GM19324 (cell line): ENCODE results near the gene ANKRD44.

Experiments used
- ATAC-seq: cut with Tn5 transposase; IDR thresholded peaks from one replicate; pipeline ENCODE4 v1.9.1; 2021; ENCODE audit warnings: mild to moderate bottlenecking, moderate library complexity; ENCODE audit not compliant: unreplicated experiment, low FRiP score

ANKRD44 gene

DNA sequence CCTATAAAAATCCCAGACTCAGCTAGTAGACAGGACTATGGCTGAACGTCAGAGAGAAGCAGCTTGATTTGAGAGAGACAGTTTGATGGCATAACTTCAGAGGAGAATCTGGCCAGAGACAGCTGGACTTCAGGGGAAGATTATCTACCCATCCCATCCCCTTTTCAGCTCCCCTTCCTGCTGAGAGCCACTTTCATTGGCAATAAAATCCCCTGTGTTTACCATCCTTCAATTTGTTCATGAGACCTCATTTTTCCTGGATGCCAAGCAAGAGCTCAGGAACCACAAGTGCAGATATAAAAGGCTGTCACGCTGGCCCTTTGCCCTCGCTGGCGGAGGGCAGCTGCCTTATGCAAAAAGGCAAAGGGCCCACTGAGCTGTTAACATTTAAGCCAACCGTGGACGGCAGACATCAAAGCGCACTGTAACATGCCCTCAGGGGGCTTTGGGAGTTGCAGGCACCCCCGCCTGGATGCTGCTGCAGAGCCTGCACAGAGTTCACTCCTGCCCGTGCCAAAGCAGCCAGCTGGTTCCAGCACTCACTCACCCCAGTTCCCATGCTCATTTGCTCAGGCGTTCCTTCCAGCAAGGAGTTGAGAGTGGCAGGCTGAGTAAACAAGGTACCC, 219.7 kb downstream of the ANKRD44 start:
- ATAC-seq: no peak

- no peak for ATAC-seq
These were observed 220.9 kb downstream of the ANKRD44 start for GRCh38 chr2:197089655-197090054.

DNA sequence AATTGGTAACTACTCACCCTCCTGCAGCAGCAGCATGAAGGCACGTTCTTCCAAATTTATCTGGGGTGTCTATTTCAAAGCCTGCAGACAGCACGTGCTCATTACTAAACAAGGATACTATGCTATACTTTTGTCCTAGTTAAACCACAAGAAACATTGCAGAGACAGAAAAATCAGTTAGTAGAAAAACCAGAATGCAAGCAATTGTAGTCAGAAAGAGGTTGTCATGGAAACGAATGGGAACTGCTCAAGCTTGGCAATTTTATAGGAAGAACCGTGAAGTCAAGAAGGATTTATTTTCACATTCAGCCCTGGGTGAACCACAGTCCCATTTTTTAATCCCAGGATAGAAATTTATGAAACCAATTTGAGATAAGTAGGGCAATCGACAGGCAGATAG, 221.9 kb downstream of the ANKRD44 start:
- ATAC-seq: no peak

DNA sequence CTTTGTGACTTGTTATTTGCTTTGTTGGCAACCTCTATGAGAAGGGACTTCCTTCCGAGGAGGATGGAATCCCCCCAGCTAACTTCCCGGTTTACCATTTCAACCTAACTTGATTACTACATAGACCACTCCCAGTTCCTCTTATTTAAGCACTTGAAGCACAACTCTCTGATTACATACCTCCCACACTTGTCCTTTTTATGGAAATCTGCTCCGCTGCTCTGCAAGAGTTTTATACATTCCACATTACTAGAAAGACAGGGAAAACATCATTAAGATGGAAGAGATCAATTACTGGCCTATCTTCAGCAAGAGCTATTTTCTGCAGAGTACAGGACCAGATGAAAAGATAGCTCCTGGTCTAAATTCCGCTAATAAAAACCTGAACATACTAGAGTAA, 224.1 kb downstream of the ANKRD44 start:
- ATAC-seq: no peak

GRCh38 chr2:197085665-197086064, 224.9 kb downstream of the ANKRD44 start:
- no peak for ATAC-seq

GRCh38 chr2:197081294-197081693, 229.3 kb downstream of the ANKRD44 start:
- no peak for ATAC-seq

GRCh38 chr2:197080578-197081216, 229.9 kb downstream of the ANKRD44 start:
- no peak for ATAC-seq

- no peak for ATAC-seq
These were observed 230.6 kb downstream of the ANKRD44 start for GRCh38 chr2:197079832-197080555.

- no peak for ATAC-seq
These were observed 231.2 kb downstream of the ANKRD44 start for GRCh38 chr2:197079414-197079813.

- ATAC-seq: no peak
These were observed 232.0 kb downstream of the ANKRD44 start for GRCh38 chr2:197078535-197078934.

DNA sequence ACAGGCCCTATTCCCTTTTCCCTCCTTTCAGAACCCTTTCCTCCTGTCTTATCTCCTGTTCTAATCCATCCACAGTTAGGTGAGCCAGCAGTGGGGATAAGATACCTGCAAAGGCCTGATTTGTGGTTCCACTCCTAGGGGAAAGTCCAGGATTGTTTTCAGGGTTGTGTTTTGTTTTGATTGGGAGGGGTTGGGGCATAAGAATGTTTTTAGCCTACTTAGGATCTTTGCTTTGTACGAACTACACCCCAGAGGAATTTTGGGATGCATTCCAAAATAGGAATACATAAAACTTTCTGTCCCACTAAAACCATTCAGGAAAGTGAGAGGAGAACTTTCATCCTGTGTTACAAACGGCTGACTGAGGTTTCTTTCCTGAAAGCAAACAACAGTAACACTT, 233.2 kb downstream of the ANKRD44 start:
- no peak for ATAC-seq

GRCh38 chr2:197076652-197077051, 233.9 kb downstream of the ANKRD44 start:
- no peak for ATAC-seq

GRCh38 chr2:197075754-197076337, 234.7 kb downstream of the ANKRD44 start:
- ATAC-seq: no peak

GRCh38 chr2:197075281-197075680, 235.3 kb downstream of the ANKRD44 start:
- ATAC-seq: no peak

DNA sequence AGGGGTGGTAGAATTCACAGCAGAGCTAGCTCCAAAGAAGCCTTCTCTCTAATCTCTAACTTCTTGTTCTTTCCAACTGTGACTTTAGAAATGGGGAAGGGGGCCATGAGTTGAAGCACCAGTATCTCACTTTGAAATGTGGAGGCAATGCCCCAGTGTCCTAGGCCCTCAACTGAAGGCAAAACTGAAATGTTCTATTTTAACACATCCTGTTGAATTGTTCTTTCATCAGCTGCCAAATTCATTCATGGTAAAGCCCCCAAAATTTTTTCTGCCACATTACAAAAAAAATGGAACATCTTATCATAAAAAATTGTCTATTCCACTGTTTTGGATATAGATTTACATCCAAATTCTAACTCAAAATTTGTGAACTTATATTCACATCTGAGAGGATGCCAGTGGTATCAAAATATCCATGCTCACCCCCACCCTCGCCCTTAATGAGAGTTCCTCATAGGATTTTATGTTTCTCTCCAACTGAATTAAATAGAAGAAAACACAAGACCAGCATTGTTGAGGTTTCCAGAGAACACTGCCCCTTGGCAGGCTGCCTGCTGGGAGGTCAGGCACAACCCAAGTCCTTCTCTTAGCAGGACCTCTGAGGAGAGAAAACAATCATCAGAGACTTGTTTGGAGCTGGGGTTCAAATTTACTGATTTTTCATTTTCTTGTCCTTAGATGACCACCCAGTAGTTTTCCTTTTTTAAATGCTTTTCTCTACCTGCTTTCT, 236.7 kb downstream of the ANKRD44 start:
- ATAC-seq: no peak

- no peak for ATAC-seq
These were observed 237.3 kb downstream of the ANKRD44 start for GRCh38 chr2:197073270-197073669.

- ATAC-seq: no peak
These were observed 238.0 kb downstream of the ANKRD44 start for GRCh38 chr2:197072533-197072932.

DNA sequence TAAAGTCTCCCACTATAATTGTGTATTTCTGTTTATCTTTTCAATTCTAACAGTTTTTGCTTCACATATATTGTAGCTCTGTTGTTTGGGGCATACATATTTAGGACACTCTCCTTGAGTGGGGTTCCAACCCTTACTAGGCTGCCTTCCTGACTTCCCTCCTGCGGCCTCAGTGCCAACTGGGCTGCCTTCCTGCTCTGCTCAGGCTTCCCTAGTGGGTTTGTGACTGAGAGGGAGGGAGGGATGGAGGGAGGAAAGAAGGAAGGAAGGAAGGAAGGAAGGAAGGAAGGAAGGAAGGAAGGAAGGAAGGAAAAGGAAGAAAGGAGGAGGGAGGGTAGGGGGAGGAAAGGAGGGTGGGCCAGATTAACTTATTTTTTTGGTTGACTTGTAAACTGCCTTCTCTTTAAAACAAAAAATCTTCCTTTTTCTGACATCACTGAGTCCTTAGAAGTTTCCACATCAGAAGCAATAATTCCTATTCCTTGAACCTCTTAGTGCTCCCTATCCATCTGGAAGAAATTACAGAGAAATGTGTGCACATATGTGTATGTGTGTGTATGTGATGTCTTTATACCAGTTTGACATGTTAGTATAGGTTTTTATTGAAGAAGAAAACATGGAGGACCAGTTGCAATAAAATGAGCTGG, 238.7 kb downstream of the ANKRD44 start:
- no peak for ATAC-seq

DNA sequence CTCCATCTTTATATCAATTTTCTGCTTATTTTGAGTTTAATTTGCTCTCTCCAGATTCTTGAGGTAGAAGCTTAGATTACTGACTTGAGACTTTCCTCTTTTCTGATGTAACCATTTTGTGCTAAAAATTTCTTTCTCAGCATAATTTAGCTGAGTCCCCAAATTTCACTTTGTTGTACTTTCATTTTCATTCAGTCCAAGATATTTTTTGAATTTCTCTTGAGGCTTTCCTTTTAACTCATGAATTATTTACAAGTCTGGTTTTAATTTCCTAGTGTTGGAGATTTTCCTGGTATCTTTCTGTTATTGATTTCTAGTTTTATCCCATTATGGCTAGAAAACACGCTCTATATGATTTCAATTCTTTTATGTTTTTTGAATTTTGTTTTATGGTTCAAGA, 239.4 kb downstream of the ANKRD44 start:
- ATAC-seq: no peak

- no peak for ATAC-seq
These were observed 240.6 kb downstream of the ANKRD44 start for GRCh38 chr2:197069958-197070357.
